ENCODE results near the gene AKNA.

Gene AKNA

GRCh38 chr9:114361542-114361941, 26.2 kb downstream of the AKNA start:
- no peak for DNase-seq (ENCODE audit: low read depth, low spot score)
- H3K4me3 ChIP-seq (ENCODE audit: low read depth, low read length): no peak overlapping the region
- POLR2A ChIA-PET: no interaction called here
- TF ChIP-seq, protein P1, sequence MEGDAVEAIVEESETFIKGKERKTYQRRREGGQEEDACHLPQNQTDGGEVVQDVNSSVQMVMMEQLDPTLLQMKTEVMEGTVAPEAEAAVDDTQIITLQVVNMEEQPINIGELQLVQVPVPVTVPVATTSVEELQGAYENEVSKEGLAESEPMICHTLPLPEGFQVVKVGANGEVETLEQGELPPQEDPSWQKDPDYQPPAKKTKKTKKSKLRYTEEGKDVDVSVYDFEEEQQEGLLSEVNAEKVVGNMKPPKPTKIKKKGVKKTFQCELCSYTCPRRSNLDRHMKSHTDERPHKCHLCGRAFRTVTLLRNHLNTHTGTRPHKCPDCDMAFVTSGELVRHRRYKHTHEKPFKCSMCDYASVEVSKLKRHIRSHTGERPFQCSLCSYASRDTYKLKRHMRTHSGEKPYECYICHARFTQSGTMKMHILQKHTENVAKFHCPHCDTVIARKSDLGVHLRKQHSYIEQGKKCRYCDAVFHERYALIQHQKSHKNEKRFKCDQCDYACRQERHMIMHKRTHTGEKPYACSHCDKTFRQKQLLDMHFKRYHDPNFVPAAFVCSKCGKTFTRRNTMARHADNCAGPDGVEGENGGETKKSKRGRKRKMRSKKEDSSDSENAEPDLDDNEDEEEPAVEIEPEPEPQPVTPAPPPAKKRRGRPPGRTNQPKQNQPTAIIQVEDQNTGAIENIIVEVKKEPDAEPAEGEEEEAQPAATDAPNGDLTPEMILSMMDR (IDR thresholded peaks at IDR 0.05; ENCODE audit: insufficient read depth, low read length, missing control alignments): no peak
- CTCF ChIA-PET: interaction anchor here (1.4 to 4.5 kb wide), 2 partner anchors 11 to 22 kb away, joined by 3 to 14 read pairs; no protein-coding TSS in a partner anchor

DNA sequence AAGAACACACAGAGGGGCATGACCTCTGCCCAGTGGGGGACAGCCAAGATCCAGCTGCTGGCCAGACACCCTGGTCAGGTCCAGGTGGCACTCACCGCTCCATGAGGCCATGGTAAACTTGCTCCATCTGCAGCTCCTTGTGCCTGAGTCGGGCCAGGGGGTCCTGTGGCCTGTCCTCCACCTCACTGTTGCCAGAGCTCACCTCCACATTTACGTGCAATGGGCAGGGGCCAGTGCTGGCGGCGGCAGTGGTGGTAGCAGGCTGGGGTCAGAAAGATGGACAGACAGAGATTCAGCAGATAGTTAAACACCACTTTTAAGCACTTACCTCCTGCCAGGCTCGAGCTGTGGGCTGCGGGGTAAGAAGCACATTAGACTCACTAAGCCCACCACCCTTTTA, 28.0 kb downstream of the AKNA start:
- CTCF ChIA-PET: no interaction called here
- H3K4me3 ChIP-seq (ENCODE audit: low read depth, low read length): no peak overlapping the region
- POLR2A ChIA-PET: no interaction called here
- DNase-seq (ENCODE audit: low read depth, low spot score): no peak
- TF ChIP-seq, protein P1 (IDR thresholded peaks at IDR 0.05; ENCODE audit: insufficient read depth, low read length, missing control alignments): no peak

DNA sequence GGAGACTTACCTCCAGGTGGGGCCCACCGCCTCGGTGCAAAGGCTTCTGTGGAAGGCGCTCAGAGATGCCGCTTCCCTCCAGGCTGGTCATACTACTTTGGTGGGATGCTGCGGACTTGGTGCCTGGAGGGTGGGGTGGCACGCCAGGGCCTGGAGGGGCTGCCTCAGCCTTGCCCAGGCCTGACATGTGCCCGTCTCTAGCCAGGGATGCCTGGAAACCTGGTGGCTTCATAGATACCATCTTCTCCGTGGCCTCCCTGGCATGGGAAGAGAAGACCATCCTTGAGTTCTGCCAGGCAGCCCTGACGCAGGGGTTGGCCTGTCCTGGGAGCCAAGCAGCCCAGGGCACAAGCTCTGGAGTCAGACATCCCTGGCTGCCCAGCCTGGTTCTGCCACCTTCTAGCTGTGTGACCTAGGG, 29.9 kb downstream of the AKNA start:
- DNase-seq (ENCODE audit: low read depth, low spot score): no peak
- ChIA-PET POLR2A (no interaction called here), CTCF (no interaction called here)
- TF ChIP-seq, protein P1 (IDR thresholded peaks at IDR 0.05; ENCODE audit: insufficient read depth, low read length, missing control alignments): no peak
- H3K4me3 ChIP-seq (ENCODE audit: low read depth, low read length): no peak overlapping the region

GRCh38 chr9:114357360-114357759, 30.4 kb downstream of the AKNA start:
- no peak for DNase-seq (ENCODE audit: low read depth, low spot score)
- H3K4me3 ChIP-seq (ENCODE audit: low read depth, low read length): no peak overlapping the region
- ChIA-PET POLR2A (no interaction called here), CTCF (no interaction called here)
- TF ChIP-seq, protein P1 (IDR thresholded peaks at IDR 0.05; ENCODE audit: insufficient read depth, low read length, missing control alignments): no peak

DNA sequence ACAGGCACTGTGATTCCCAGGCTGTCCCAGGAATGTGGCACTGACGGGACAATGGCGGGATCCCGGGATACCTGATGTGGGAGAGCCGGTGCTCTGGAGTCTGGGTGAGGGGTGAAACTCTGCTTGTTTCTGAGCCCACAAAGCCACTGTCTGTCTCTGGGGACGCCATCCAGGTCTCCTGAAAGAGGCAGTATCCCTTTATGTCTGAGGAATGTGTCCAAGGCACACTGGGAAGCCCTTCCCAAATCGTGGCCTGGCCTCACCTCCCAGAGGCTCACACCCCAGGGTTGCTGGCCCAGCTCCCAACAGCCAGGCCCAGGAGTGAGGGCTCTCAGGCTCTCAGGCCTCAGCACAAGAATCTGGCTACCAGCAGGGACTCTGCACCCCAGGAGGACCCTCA, 31.0 kb downstream of the AKNA start:
- DNase-seq (ENCODE audit: low read depth, low spot score): no peak
- TF ChIP-seq, protein P1 (IDR thresholded peaks at IDR 0.05; ENCODE audit: insufficient read depth, low read length, missing control alignments): no peak
- CTCF ChIA-PET: interaction anchor here (1.8 kb wide), 1 partner anchor 9 kb away, joined by 4 read pairs; no protein-coding TSS in a partner anchor
- H3K4me3 ChIP-seq (ENCODE audit: low read depth, low read length): no peak overlapping the region
- POLR2A ChIA-PET: no interaction called here

- POLR2A ChIA-PET: no interaction called here
Measured at GRCh38 chr9:114355821-114356220, 32.0 kb downstream of the AKNA start.

More at GRCh38 chr9:114355821-114356220, 32.0 kb downstream of the AKNA start:
- no peak for DNase-seq (ENCODE audit: low read depth, low spot score)
- TF ChIP-seq, protein P1 (IDR thresholded peaks at IDR 0.05; ENCODE audit: insufficient read depth, low read length, missing control alignments): no peak
- CTCF ChIA-PET: interaction anchor here (0.9 to 1.8 kb wide), 2 partner anchors 10 kb away, joined by 4 read pairs; no protein-coding TSS in a partner anchor
- H3K4me3 ChIP-seq (ENCODE audit: low read depth, low read length): no peak overlapping the region

Measured in AG04449 (cell line).